MM.1S (cell line): ENCODE results near the gene UBE2QL1.

Experiments used
- DNase-seq: peaks from one replicate; pipeline ENCODE4 v3.0.0-alpha.2; 2015
- H2AFZ ChIP-seq: fragments of 300-600 bp; sonication (generic); 2 replicates; pipeline ENCODE4 v1.6.0; 2016; ENCODE audit warnings: antibody characterized with exemption, low read length
- H3F3A ChIP-seq: fragments of 300-600 bp; sonication (generic); 2 replicates; pipeline ENCODE4 v1.6.1; 2016; ENCODE audit warnings: mild to moderate bottlenecking, antibody characterized with exemption, low read length, moderate library complexity, mixed read lengths; ENCODE audit not compliant: insufficient read depth
- H3K27ac ChIP-seq: fragments of 300-600 bp; sonication (generic); 2 replicates; pipeline ENCODE4 v1.5.1; 2016; ENCODE audit warnings: mild to moderate bottlenecking, low read length
- H3K27me3 ChIP-seq: fragments of 300-600 bp; sonication (generic); replicated peaks from 2 replicates; pipeline ENCODE4 v1.6.0; 2016; ENCODE audit warnings: low read length; ENCODE audit not compliant: insufficient read depth
- H3K36me3 ChIP-seq: fragments of 300-600 bp; sonication (generic); replicated peaks from 2 replicates; pipeline ENCODE4 v1.6.1; 2016; ENCODE audit warnings: mild to moderate bottlenecking, low read length, mixed read lengths; ENCODE audit not compliant: insufficient read depth
- H3K4me1 ChIP-seq: fragments of 300-600 bp; sonication (generic); 2 replicates; pipeline ENCODE4 v1.6.1; 2016; ENCODE audit warnings: low read length, mixed read lengths
- H3K4me2 ChIP-seq: fragments of 300-600 bp; sonication (generic); 2 replicates; pipeline ENCODE4 v1.6.0; 2016; ENCODE audit warnings: low read depth, low read length
- H3K4me3 ChIP-seq: fragments of 300-600 bp; sonication (generic); 2 replicates; pipeline ENCODE4 v1.5.1; 2016; ENCODE audit warnings: low read length, mixed read lengths
- H3K79me2 ChIP-seq: fragments of 300-600 bp; sonication (generic); 2 replicates; pipeline ENCODE4 v1.6.1; 2016; ENCODE audit warnings: mixed run types, low read length, mixed read lengths
- H3K9ac ChIP-seq: fragments of 300-600 bp; sonication (generic); 2 replicates; pipeline ENCODE4 v1.6.1; 2016; ENCODE audit warnings: low read length, mixed read lengths
- H3K9me2 ChIP-seq: fragments of 300-600 bp; sonication (generic); replicated peaks from 2 replicates; pipeline ENCODE4 v1.6.1; 2016; ENCODE audit warnings: mild to moderate bottlenecking, low read length, mixed read lengths; ENCODE audit not compliant: insufficient read depth
- H3K9me3 ChIP-seq: fragments of 300-600 bp; sonication (generic); replicated peaks from 2 replicates; pipeline ENCODE4 v1.6.1; 2016; ENCODE audit warnings: mild to moderate bottlenecking, low read length, mixed read lengths; ENCODE audit not compliant: insufficient read depth
- H4K20me1 ChIP-seq: fragments of 300-600 bp; sonication (generic); 2 replicates; pipeline ENCODE4 v1.6.1; 2016; ENCODE audit warnings: mild to moderate bottlenecking, low read length, moderate library complexity, mixed read lengths; ENCODE audit not compliant: insufficient read depth
- CTCF ChIP-seq: fragments of 300-600 bp; sonication (generic); IDR thresholded peaks from 2 replicates; pipeline ENCODE4 v1.5.1; 2016; ENCODE audit warnings: antibody characterized with exemption, low read length, mixed read lengths
- EZH2 ChIP-seq: fragments of 300-600 bp; sonication (generic); optimal IDR thresholded peaks from 2 replicates; pipeline ENCODE3; 2017; ENCODE audit warnings: low read depth, mild to moderate bottlenecking, antibody characterized with exemption, low read length, mixed read lengths
- EZH2phosphoT487 ChIP-seq: fragments of 300-600 bp; sonication (generic); IDR thresholded peaks from 2 replicates; pipeline ENCODE4 v1.6.1; 2018; ENCODE audit warnings: antibody characterized with exemption, low read length

UBE2QL1 gene

GRCh38 chr5:6491919-6492290, 43.2 kb downstream of the UBE2QL1 start:
- Histone ChIP-seq H3K4me3 (no peak overlapping the region), H2AFZ (no peak overlapping the region), H3K9me2 (no peaks in the 10 kb centered on the region), H3K27me3 (no peaks in the 10 kb centered on the region), H3K79me2 (peaks cover 65% of the 10 kb centered on the region), H3K4me2 (no peak overlapping the region), H3K36me3 (peaks cover 12% of the 10 kb centered on the region; the same call in 1 of the 2 replicates), H3K9ac (no peak overlapping the region), H4K20me1 (no peaks in the 10 kb centered on the region), H3K9me3 (no peaks in the 10 kb centered on the region), H3K27ac (no peak overlapping the region), H3F3A (peaks cover 26% of the 10 kb centered on the region), H3K4me1 (peaks cover 66% of the 10 kb centered on the region)
- TF ChIP-seq EZH2: no peak
- no peak for TF ChIP-seq EZH2phosphoT487
- no peak for TF ChIP-seq CTCF
- no peak for DNase-seq

- Histone ChIP-seq H3K4me1 (peaks cover 62% of the 10 kb centered on the region), H2AFZ (no peak overlapping the region), H4K20me1 (no peaks in the 10 kb centered on the region), H3F3A (peaks cover 26% of the 10 kb centered on the region), H3K9ac (no peak overlapping the region), H3K4me3 (no peak overlapping the region), H3K27ac (no peak overlapping the region), H3K9me3 (no peaks in the 10 kb centered on the region), H3K36me3 (peaks cover 12% of the 10 kb centered on the region; the same call in 1 of the 2 replicates), H3K79me2 (peaks cover 55% of the 10 kb centered on the region), H3K4me2 (no peak overlapping the region), H3K9me2 (no peaks in the 10 kb centered on the region), H3K27me3 (no peaks in the 10 kb centered on the region)
- no peak for TF ChIP-seq EZH2phosphoT487
- no peak for TF ChIP-seq EZH2
- TF ChIP-seq CTCF: no peak
- no peak for DNase-seq
Measured at GRCh38 chr5:6492934-6493333, 44.3 kb downstream of the UBE2QL1 start.

- no peak for DNase-seq
- no peak overlapping the region for H3K9ac ChIP-seq
- H4K20me1 ChIP-seq: no peaks in the 10 kb centered on the region
- H3K9me3 ChIP-seq: no peaks in the 10 kb centered on the region
- peaks cover 45% of the 10 kb centered on the region for H3K79me2 ChIP-seq
- H3K36me3 ChIP-seq: peaks cover 12% of the 10 kb centered on the region; the same call in 1 of the 2 replicates
- TF ChIP-seq EZH2 (no peak), EZH2phosphoT487 (no peak), CTCF (no peak)
- H3K27me3 ChIP-seq: no peaks in the 10 kb centered on the region
- no peaks in the 10 kb centered on the region for H3K9me2 ChIP-seq
- peaks cover 26% of the 10 kb centered on the region for H3F3A ChIP-seq
- no peak overlapping the region for H3K4me3 ChIP-seq
- H3K4me1 ChIP-seq: peaks cover 61% of the 10 kb centered on the region
- H3K27ac ChIP-seq: peak overlapping the region; percentile 91; the same call in 1 of the 2 replicates
- H2AFZ ChIP-seq: no peak overlapping the region
- H3K4me2 ChIP-seq: no peak overlapping the region
Measured at GRCh38 chr5:6493681-6494454, 45.2 kb downstream of the UBE2QL1 start.
